GM23338 (cell line): Measurements from ENCODE around the gene CASTOR1. TPM values are rescaled to one million over a fixed set of nuclear protein-coding genes. Genes with fewer than 3 reads are reported as not detected.

ENCODE experiments used
- ATAC-seq: fragments of 200-7000 bp; cut with Tn5 transposase; 3 replicates; pipeline ENCODE4 v1.9.1; 2020
- DNase-seq: peaks from one replicate; pipeline ENCODE4 v3.0.0-alpha.2; 2015; ENCODE audit warnings: low spot score
- H2AFZ ChIP-seq: fragments of 200-600 bp; sonication (generic); 2 replicates; pipeline ENCODE4 v1.8.0; 2016; ENCODE audit warnings: antibody characterized with exemption, mild to moderate bottlenecking, moderate library complexity
- H3F3A ChIP-seq: fragments of 200-600 bp; sonication (generic); replicated peaks from 2 replicates; pipeline ENCODE4 v1.8.0; 2017; ENCODE audit warnings: antibody characterized with exemption, mixed run types, low read depth
- H3K27ac ChIP-seq: fragments of 200-600 bp; sonication (generic); 2 replicates; pipeline ENCODE4 v1.6.1; 2016; ENCODE audit warnings: low read depth
- H3K27me3 ChIP-seq: fragments of 200-600 bp; sonication (generic); 2 replicates; pipeline ENCODE4 v1.8.0; 2016; ENCODE audit warnings: mild to moderate bottlenecking, mixed run types, moderate library complexity; ENCODE audit not compliant: insufficient read depth
- H3K36me3 ChIP-seq: fragments of 200-600 bp; sonication (generic); 2 replicates; pipeline ENCODE4 v1.8.0; 2016; ENCODE audit warnings: mild to moderate bottlenecking; ENCODE audit not compliant: insufficient read depth
- H3K4me1 ChIP-seq: fragments of 200-600 bp; sonication (generic); 2 replicates; pipeline ENCODE4 v1.8.0; 2016; ENCODE audit warnings: mild to moderate bottlenecking, moderate library complexity; ENCODE audit not compliant: insufficient read depth
- H3K4me2 ChIP-seq: fragments of 200-600 bp; sonication (generic); 2 replicates; pipeline ENCODE4 v1.7.1; 2017; ENCODE audit warnings: mixed run types
- H3K4me3 ChIP-seq: fragments of 200-600 bp; sonication (generic); 2 replicates; pipeline ENCODE4 v1.6.1; 2016; ENCODE audit warnings: mixed run types
- H3K79me2 ChIP-seq: fragments of 200-600 bp; sonication (generic); replicated peaks from 2 replicates; pipeline ENCODE4 v1.8.0; 2017; ENCODE audit warnings: mild to moderate bottlenecking; ENCODE audit not compliant: insufficient read depth
- H3K9me2 ChIP-seq: fragments of 200-600 bp; sonication (generic); 2 replicates; pipeline ENCODE4 v1.8.0; 2017; ENCODE audit not compliant: insufficient read depth
- H4K20me1 ChIP-seq: fragments of 200-600 bp; sonication (generic); replicated peaks from 2 replicates; pipeline ENCODE4 v1.8.0; 2017; ENCODE audit warnings: mild to moderate bottlenecking; ENCODE audit not compliant: insufficient read depth
- H3K27ac Mint-ChIP-seq: 2 replicates; pipeline ENCODE4 v1.8.0; 2020; ENCODE audit warnings: inconsistent platforms, mild to moderate bottlenecking, moderate library complexity, mixed read lengths
- H3K27me3 Mint-ChIP-seq: 3 replicates; pipeline ENCODE4 v1.8.0; 2022; ENCODE audit warnings: low read depth, mild to moderate bottlenecking, moderate library complexity, mixed read lengths, inconsistent platforms; ENCODE audit not compliant: insufficient read depth, poor library complexity
- H3K36me3 Mint-ChIP-seq: 3 replicates; pipeline ENCODE4 v1.8.0; 2021; ENCODE audit warnings: low read depth, mild to moderate bottlenecking, inconsistent platforms, moderate library complexity, mixed read lengths
- H3K4me1 Mint-ChIP-seq: 3 replicates; pipeline ENCODE4 v1.8.0; 2020; ENCODE audit warnings: mild to moderate bottlenecking, inconsistent platforms, mixed read lengths
- H3K4me3 Mint-ChIP-seq: 3 replicates; pipeline ENCODE4 v1.8.0; 2021; ENCODE audit warnings: moderate library complexity, mild to moderate bottlenecking, inconsistent platforms, mixed read lengths
- H3K9me3 Mint-ChIP-seq: 3 replicates; pipeline ENCODE4 v1.8.0; 2020; ENCODE audit warnings: moderate library complexity, mild to moderate bottlenecking, inconsistent platforms, mixed read lengths
- CREB1 ChIP-seq: fragments of 250-450 bp; sonication (Bioruptor Pico); IDR thresholded peaks from 2 replicates; pipeline ENCODE4 v1.5.0; 2020; ENCODE audit warnings: low read depth, mild to moderate bottlenecking, moderate library complexity
- JUNB ChIP-seq: IDR thresholded peaks from one replicate; pipeline ENCODE4 v1.6.1; 2016; ENCODE audit warnings: antibody characterized with exemption; ENCODE audit not compliant: unreplicated experiment
- NANOG ChIP-seq: IDR thresholded peaks from 2 replicates; pipeline ENCODE4 v1.6.1; 2016; ENCODE audit warnings: antibody characterized with exemption, borderline replicate concordance
- STAT1 ChIP-seq: IDR thresholded peaks from one replicate; pipeline ENCODE4 v1.6.1; 2016; ENCODE audit warnings: antibody characterized with exemption; ENCODE audit not compliant: unreplicated experiment
- ZNF114 ChIP-seq: fragments of 250-450 bp; sonication (Bioruptor Pico); IDR thresholded peaks from 2 replicates; pipeline ENCODE4 v1.5.0; 2020; ENCODE audit warnings: mild to moderate bottlenecking, moderate library complexity
- ZNF331 ChIP-seq: fragments of 250-450 bp; sonication (Bioruptor Pico); IDR thresholded peaks from 2 replicates; pipeline ENCODE4 v1.5.0; 2020; ENCODE audit warnings: low read depth, mild to moderate bottlenecking, moderate library complexity
- polyA plus RNA-seq: library from polyadenylated mRNA; unstranded; fragments of >200 nt; fragmentation: Nextera tagmentation; extraction: Ambion mirVana; gene quantifications from 2 replicates; pipeline ENCODE4 v1.2.1, GENCODE V29; 2016
- total RNA-seq: library from RNA; depleted of rRNA; stranded (reverse); fragments of >200 nt; shearing (Covaris generic); gene quantifications from 2 replicates; pipeline ENCODE4 v1.2.3, GENCODE V29; 2014
- TF ChIP-seq, protein P1 (sequence below): IDR thresholded peaks from one replicate; pipeline ENCODE4 v1.6.1; 2018; ENCODE audit warnings: antibody characterized with exemption; ENCODE audit not compliant: unreplicated experiment
- TF ChIP-seq, protein P2 (sequence below): fragments of 250-450 bp; sonication (Bioruptor Pico); IDR thresholded peaks from 2 replicates; pipeline ENCODE4 v1.5.0; 2020; ENCODE audit warnings: mild to moderate bottlenecking, moderate library complexity

The CASTOR1 gene
- total and polyA plus RNA-seq, 2 experiments from 2014 or later = 11.3 to 23.2 TPM

DNA sequence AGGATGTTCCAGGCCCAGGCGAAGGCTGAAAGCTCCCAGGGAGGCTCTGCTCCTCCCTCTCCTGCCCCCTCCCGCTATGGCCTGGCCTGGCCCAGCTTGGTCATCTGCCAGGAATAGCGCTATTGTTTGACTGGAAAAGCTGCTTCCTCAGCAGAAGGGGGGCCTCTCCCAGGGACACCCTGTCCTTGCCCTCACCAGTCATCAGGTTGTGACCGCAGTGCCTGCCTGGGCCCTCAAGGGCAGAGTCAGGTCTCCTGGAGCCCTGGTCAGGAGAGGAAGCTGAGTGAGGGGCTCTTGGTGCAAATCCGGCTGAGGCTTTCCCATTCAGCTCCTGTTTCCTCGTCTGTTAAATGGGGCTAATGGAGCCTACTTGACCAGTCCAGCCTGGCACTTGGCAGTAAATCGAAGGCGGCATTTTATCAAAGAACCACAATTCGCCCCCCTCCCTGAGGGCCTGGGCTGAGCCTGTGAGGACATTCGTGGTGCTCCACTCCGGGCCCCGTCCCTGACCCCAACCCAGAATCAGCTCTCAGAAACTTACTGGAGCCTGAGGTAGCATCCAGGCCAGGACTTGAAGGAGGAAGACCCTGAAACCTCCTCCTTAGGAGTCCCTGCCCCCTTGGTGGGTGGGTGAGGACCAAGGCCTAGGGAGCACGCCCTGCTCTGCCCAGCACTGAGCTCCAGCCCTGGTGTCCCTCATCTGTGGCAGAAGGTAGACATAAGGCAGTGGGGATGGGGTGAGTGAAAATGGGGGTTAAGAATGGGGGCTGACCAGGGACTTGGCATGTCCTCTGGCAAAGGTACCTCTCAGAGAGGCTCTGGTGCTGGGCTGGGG is 2.0 kb upstream of the CASTOR1 start:
- peaks cover 14% of the 10 kb centered on the region; the same call in 1 of the 2 replicates for H3K4me1 ChIP-seq
- no peak overlapping the region for H2AFZ ChIP-seq
- DNase-seq (no peak), ATAC-seq (no peak)
- H3K4me2 ChIP-seq = no peak overlapping the region
- no peak overlapping the region for H3K4me3 Mint-ChIP-seq
- H3K79me2 ChIP-seq = no peaks in the 10 kb centered on the region
- H4K20me1 ChIP-seq = no peaks in the 10 kb centered on the region; the same call in 1 of the 2 replicates
- peaks cover 21% of the 10 kb centered on the region for H3K27me3 Mint-ChIP-seq
- H3K9me2 ChIP-seq = no peaks in the 10 kb centered on the region
- TF ChIP-seq, protein P1, sequence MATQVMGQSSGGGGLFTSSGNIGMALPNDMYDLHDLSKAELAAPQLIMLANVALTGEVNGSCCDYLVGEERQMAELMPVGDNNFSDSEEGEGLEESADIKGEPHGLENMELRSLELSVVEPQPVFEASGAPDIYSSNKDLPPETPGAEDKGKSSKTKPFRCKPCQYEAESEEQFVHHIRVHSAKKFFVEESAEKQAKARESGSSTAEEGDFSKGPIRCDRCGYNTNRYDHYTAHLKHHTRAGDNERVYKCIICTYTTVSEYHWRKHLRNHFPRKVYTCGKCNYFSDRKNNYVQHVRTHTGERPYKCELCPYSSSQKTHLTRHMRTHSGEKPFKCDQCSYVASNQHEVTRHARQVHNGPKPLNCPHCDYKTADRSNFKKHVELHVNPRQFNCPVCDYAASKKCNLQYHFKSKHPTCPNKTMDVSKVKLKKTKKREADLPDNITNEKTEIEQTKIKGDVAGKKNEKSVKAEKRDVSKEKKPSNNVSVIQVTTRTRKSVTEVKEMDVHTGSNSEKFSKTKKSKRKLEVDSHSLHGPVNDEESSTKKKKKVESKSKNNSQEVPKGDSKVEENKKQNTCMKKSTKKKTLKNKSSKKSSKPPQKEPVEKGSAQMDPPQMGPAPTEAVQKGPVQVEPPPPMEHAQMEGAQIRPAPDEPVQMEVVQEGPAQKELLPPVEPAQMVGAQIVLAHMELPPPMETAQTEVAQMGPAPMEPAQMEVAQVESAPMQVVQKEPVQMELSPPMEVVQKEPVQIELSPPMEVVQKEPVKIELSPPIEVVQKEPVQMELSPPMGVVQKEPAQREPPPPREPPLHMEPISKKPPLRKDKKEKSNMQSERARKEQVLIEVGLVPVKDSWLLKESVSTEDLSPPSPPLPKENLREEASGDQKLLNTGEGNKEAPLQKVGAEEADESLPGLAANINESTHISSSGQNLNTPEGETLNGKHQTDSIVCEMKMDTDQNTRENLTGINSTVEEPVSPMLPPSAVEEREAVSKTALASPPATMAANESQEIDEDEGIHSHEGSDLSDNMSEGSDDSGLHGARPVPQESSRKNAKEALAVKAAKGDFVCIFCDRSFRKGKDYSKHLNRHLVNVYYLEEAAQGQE = no peak
- TF ChIP-seq JUNB = no peak
- H3K9me3 Mint-ChIP-seq = no peaks in the 10 kb centered on the region
- peaks cover 14% of the 10 kb centered on the region; the same call in 2 of the 3 replicates for H3K4me1 Mint-ChIP-seq
- H3K36me3 ChIP-seq = no peaks in the 10 kb centered on the region
- H3K27ac Mint-ChIP-seq = no peak overlapping the region
- H3K27me3 ChIP-seq = peaks cover 7% of the 10 kb centered on the region; the same call in 1 of the 2 replicates
- H3K27ac ChIP-seq = no peak overlapping the region
- H3F3A ChIP-seq = peaks cover 11% of the 10 kb centered on the region
- H3K4me3 ChIP-seq = no peak overlapping the region
- no peaks in the 10 kb centered on the region for H3K36me3 Mint-ChIP-seq

DNA sequence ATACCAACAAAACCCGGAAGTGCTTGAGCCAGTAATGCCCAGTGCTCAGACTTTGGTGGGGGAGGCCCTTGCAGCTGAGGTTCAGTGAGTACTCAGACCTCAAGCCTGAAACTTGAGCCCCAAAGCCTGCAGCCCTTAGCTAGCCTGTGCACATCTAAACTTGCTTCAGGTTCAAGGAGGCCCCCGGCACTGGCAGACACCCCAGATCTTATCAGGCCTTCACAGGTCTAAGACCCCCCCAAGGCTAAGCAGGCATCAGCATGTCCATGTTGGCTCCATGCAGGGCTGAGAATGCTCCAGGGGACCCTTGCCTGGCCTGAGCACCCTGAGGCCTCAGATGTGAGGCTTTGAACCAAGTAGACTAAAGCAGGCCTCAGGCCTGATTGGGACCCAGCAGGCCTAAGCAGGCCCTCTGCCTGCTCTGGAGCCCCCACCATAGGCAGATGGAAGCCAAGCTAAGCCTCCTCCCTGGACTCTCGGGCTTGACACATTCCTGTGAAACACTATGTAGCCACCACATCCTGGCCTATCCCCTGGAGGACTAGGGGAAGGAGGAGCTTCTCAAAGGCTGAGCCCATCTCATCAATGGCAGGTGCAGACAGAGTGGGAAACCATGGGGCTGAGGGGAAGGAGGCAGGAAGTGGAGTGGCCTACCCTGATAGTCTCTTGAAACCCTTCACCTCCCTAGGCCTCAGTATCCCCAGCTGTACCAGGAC is 1.2 kb upstream of the CASTOR1 start:
- DNase-seq = peak; percentile 41
- Histone ChIP-seq H4K20me1 (no peaks in the 10 kb centered on the region; the same call in 1 of the 2 replicates), H3K27ac (no peak overlapping the region), H3K4me1 (peaks cover 14% of the 10 kb centered on the region; the same call in 1 of the 2 replicates), H3K4me2 (peak overlapping the region; percentile 91), H3F3A (peaks cover 11% of the 10 kb centered on the region), H3K79me2 (no peaks in the 10 kb centered on the region), H3K36me3 (no peaks in the 10 kb centered on the region), H3K4me3 (peak overlapping the region; percentile 75), H3K9me2 (no peaks in the 10 kb centered on the region), H3K27me3 (peaks cover 7% of the 10 kb centered on the region; the same call in 1 of the 2 replicates), H2AFZ (no peak overlapping the region)
- no peak for ATAC-seq
- peaks cover 14% of the 10 kb centered on the region; the same call in 2 of the 3 replicates for H3K4me1 Mint-ChIP-seq
- H3K4me3 Mint-ChIP-seq = peak overlapping the region; percentile 79; the same call in 2 of the 3 replicates
- H3K9me3 Mint-ChIP-seq = no peaks in the 10 kb centered on the region
- no peaks in the 10 kb centered on the region for H3K36me3 Mint-ChIP-seq
- no peak overlapping the region for H3K27ac Mint-ChIP-seq
- H3K27me3 Mint-ChIP-seq = peaks cover 21% of the 10 kb centered on the region
- TF ChIP-seq NANOG = no peak
- TF ChIP-seq ZNF114 (CRISPR knock-in tag) = no peak
- no peak for TF ChIP-seq ZNF331 (CRISPR knock-in tag)
- TF ChIP-seq STAT1 = no peak
- TF ChIP-seq, protein P2, sequence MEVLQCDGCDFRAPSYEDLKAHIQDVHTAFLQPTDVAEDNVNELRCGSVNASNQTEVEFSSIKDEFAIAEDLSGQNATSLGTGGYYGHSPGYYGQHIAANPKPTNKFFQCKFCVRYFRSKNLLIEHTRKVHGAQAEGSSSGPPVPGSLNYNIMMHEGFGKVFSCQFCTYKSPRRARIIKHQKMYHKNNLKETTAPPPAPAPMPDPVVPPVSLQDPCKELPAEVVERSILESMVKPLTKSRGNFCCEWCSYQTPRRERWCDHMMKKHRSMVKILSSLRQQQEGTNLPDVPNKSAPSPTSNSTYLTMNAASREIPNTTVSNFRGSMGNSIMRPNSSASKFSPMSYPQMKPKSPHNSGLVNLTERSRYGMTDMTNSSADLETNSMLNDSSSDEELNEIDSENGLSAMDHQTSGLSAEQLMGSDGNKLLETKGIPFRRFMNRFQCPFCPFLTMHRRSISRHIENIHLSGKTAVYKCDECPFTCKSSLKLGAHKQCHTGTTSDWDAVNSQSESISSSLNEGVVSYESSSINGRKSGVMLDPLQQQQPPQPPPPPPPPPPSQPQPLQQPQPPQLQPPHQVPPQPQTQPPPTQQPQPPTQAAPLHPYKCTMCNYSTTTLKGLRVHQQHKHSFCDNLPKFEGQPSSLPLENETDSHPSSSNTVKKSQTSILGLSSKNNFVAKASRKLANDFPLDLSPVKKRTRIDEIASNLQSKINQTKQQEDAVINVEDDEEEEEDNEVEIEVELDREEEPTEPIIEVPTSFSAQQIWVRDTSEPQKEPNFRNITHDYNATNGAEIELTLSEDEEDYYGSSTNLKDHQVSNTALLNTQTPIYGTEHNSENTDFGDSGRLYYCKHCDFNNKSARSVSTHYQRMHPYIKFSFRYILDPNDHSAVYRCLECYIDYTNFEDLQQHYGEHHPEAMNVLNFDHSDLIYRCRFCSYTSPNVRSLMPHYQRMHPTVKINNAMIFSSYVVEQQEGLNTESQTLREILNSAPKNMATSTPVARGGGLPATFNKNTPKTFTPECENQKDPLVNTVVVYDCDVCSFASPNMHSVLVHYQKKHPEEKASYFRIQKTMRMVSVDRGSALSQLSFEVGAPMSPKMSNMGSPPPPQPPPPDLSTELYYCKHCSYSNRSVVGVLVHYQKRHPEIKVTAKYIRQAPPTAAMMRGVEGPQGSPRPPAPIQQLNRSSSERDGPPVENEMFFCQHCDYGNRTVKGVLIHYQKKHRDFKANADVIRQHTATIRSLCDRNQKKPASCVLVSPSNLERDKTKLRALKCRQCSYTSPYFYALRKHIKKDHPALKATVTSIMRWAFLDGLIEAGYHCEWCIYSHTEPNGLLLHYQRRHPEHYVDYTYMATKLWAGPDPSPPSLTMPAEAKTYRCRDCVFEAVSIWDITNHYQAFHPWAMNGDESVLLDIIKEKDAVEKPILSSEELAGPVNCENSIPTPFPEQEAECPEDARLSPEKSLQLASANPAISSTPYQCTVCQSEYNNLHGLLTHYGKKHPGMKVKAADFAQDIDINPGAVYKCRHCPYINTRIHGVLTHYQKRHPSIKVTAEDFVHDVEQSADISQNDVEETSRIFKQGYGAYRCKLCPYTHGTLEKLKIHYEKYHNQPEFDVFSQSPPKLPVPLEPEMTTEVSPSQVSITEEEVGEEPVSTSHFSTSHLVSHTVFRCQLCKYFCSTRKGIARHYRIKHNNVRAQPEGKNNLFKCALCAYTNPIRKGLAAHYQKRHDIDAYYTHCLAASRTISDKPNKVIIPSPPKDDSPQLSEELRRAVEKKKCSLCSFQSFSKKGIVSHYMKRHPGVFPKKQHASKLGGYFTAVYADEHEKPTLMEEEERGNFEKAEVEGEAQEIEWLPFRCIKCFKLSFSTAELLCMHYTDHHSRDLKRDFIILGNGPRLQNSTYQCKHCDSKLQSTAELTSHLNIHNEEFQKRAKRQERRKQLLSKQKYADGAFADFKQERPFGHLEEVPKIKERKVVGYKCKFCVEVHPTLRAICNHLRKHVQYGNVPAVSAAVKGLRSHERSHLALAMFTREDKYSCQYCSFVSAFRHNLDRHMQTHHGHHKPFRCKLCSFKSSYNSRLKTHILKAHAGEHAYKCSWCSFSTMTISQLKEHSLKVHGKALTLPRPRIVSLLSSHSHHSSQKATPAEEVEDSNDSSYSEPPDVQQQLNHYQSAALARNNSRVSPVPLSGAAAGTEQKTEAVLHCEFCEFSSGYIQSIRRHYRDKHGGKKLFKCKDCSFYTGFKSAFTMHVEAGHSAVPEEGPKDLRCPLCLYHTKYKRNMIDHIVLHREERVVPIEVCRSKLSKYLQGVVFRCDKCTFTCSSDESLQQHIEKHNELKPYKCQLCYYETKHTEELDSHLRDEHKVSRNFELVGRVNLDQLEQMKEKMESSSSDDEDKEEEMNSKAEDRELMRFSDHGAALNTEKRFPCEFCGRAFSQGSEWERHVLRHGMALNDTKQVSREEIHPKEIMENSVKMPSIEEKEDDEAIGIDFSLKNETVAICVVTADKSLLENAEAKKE (CRISPR knock-in tag) = no peak
- no peak for TF ChIP-seq CREB1 (CRISPR knock-in tag)
